K562 (cell line): ENCODE measurements around the gene MYH11.
"Not testable (repeated sequence)": the region's sequence is repeated elsewhere in the genome, so short reads cannot be mapped to it uniquely, and the experiment has no call there.

Experiments used
- ADNP ChIP-seq: fragments of 200-800 bp; sonication (Bioruptor generic); IDR thresholded peaks from 2 replicates; pipeline ENCODE4 v1.6.1; 2016; ENCODE audit warnings: missing genetic modification characterization, missing compliant biosample characterization
- CTCF ChIP-seq, 3 experiments: IDR thresholded peaks in 2 of 3; conservative IDR thresholded peaks in 1 of 3; 2 replicates each; pipeline ENCODE4 v1.5.1; 2011 to 2012; ENCODE audit warnings: low read length in 3 of 3, mild to moderate bottlenecking in 3 of 3, control low read depth in 2 of 3, improper control_type of control experiment in 1 of 3, inconsistent platforms in 1 of 3, low read depth in 1 of 3, mixed read lengths in 1 of 3, moderate library complexity in 1 of 3; ENCODE audit not compliant: insufficient read depth in 2 of 3
- GTF2F1 ChIP-seq: IDR thresholded peaks from 2 replicates; pipeline ENCODE4 v1.6.1; 2011; ENCODE audit warnings: low read depth, low read length, improper control_type of control experiment
- MIER1 ChIP-seq: fragments of 450-650 bp; IDR thresholded peaks from 2 replicates; pipeline ENCODE4 v1.6.1; 2016; ENCODE audit warnings: antibody characterized with exemption, mild to moderate bottlenecking, low read depth
- RBM15 ChIP-seq: fragments of 200-400 bp; formaldehyde crosslinking; IDR thresholded peaks from 2 replicates; pipeline ENCODE4 v1.6.1; 2018; ENCODE audit warnings: mild to moderate bottlenecking, low read length, moderate library complexity; ENCODE audit not compliant: insufficient read depth

- not testable (repeated sequence) for TF ChIP-seq CTCF (IDR thresholded peaks at IDR 0.05 in 2 of 3, conservative IDR thresholded peaks at IDR 0.05 in 1 of 3; ENCODE audit: insufficient read depth in 2 of 3, low read depth in 1 of 3, low read length in 3 of 3); GTF2F1; MIER1; ADNP; RBM15
These were observed 164.3 kb downstream of the MYH11 start for GRCh38 chr16:15692508-15692907.
